GM23338 (cell line): ENCODE results near the gene SLC6A11. TPM values are rescaled to one million over a fixed set of nuclear protein-coding genes. Genes with fewer than 3 reads are reported as not detected.

ENCODE experiments used
- ATAC-seq: fragments of 200-7000 bp; cut with Tn5 transposase; 3 replicates; pipeline ENCODE4 v1.9.1; 2020
- DNase-seq: peaks from one replicate; pipeline ENCODE4 v3.0.0-alpha.2; 2015; ENCODE audit warnings: low spot score
- H2AFZ ChIP-seq: fragments of 200-600 bp; sonication (generic); 2 replicates; pipeline ENCODE4 v1.8.0; 2016; ENCODE audit warnings: antibody characterized with exemption, mild to moderate bottlenecking, moderate library complexity
- H3F3A ChIP-seq: fragments of 200-600 bp; sonication (generic); replicated peaks from 2 replicates; pipeline ENCODE4 v1.8.0; 2017; ENCODE audit warnings: antibody characterized with exemption, mixed run types, low read depth
- H3K27ac ChIP-seq: fragments of 200-600 bp; sonication (generic); 2 replicates; pipeline ENCODE4 v1.6.1; 2016; ENCODE audit warnings: low read depth
- H3K27me3 ChIP-seq: fragments of 200-600 bp; sonication (generic); 2 replicates; pipeline ENCODE4 v1.8.0; 2016; ENCODE audit warnings: mild to moderate bottlenecking, mixed run types, moderate library complexity; ENCODE audit not compliant: insufficient read depth
- H3K36me3 ChIP-seq: fragments of 200-600 bp; sonication (generic); 2 replicates; pipeline ENCODE4 v1.8.0; 2016; ENCODE audit warnings: mild to moderate bottlenecking; ENCODE audit not compliant: insufficient read depth
- H3K4me1 ChIP-seq: fragments of 200-600 bp; sonication (generic); 2 replicates; pipeline ENCODE4 v1.8.0; 2016; ENCODE audit warnings: mild to moderate bottlenecking, moderate library complexity; ENCODE audit not compliant: insufficient read depth
- H3K4me2 ChIP-seq: fragments of 200-600 bp; sonication (generic); 2 replicates; pipeline ENCODE4 v1.7.1; 2017; ENCODE audit warnings: mixed run types
- H3K4me3 ChIP-seq: fragments of 200-600 bp; sonication (generic); 2 replicates; pipeline ENCODE4 v1.6.1; 2016; ENCODE audit warnings: mixed run types
- H3K79me2 ChIP-seq: fragments of 200-600 bp; sonication (generic); replicated peaks from 2 replicates; pipeline ENCODE4 v1.8.0; 2017; ENCODE audit warnings: mild to moderate bottlenecking; ENCODE audit not compliant: insufficient read depth
- H3K9me2 ChIP-seq: fragments of 200-600 bp; sonication (generic); 2 replicates; pipeline ENCODE4 v1.8.0; 2017; ENCODE audit not compliant: insufficient read depth
- H4K20me1 ChIP-seq: fragments of 200-600 bp; sonication (generic); replicated peaks from 2 replicates; pipeline ENCODE4 v1.8.0; 2017; ENCODE audit warnings: mild to moderate bottlenecking; ENCODE audit not compliant: insufficient read depth
- H3K27ac Mint-ChIP-seq: 2 replicates; pipeline ENCODE4 v1.8.0; 2020; ENCODE audit warnings: inconsistent platforms, mild to moderate bottlenecking, moderate library complexity, mixed read lengths
- H3K27me3 Mint-ChIP-seq: 3 replicates; pipeline ENCODE4 v1.8.0; 2022; ENCODE audit warnings: low read depth, mild to moderate bottlenecking, moderate library complexity, mixed read lengths, inconsistent platforms; ENCODE audit not compliant: insufficient read depth, poor library complexity
- H3K36me3 Mint-ChIP-seq: 3 replicates; pipeline ENCODE4 v1.8.0; 2021; ENCODE audit warnings: low read depth, mild to moderate bottlenecking, inconsistent platforms, moderate library complexity, mixed read lengths
- H3K4me1 Mint-ChIP-seq: 3 replicates; pipeline ENCODE4 v1.8.0; 2020; ENCODE audit warnings: mild to moderate bottlenecking, inconsistent platforms, mixed read lengths
- H3K4me3 Mint-ChIP-seq: 3 replicates; pipeline ENCODE4 v1.8.0; 2021; ENCODE audit warnings: moderate library complexity, mild to moderate bottlenecking, inconsistent platforms, mixed read lengths
- H3K9me3 Mint-ChIP-seq: 3 replicates; pipeline ENCODE4 v1.8.0; 2020; ENCODE audit warnings: moderate library complexity, mild to moderate bottlenecking, inconsistent platforms, mixed read lengths
- CREB1 ChIP-seq: fragments of 250-450 bp; sonication (Bioruptor Pico); IDR thresholded peaks from 2 replicates; pipeline ENCODE4 v1.5.0; 2020; ENCODE audit warnings: low read depth, mild to moderate bottlenecking, moderate library complexity
- ETS1 ChIP-seq: IDR thresholded peaks from 2 replicates; pipeline ENCODE4 v1.6.1; 2016; ENCODE audit warnings: antibody characterized with exemption
- EZH2 ChIP-seq: fragments of 200-600 bp; sonication (generic); IDR thresholded peaks from one replicate; pipeline ENCODE4 v1.8.0; 2017; ENCODE audit warnings: antibody characterized with exemption, mild to moderate bottlenecking, low read depth; ENCODE audit not compliant: unreplicated experiment
- EZH2phosphoT487 ChIP-seq: fragments of 200-600 bp; sonication (generic); IDR thresholded peaks from one replicate; pipeline ENCODE4 v1.8.1; 2018; ENCODE audit warnings: antibody characterized with exemption; ENCODE audit not compliant: unreplicated experiment
- JUNB ChIP-seq: IDR thresholded peaks from one replicate; pipeline ENCODE4 v1.6.1; 2016; ENCODE audit warnings: antibody characterized with exemption; ENCODE audit not compliant: unreplicated experiment
- NANOG ChIP-seq: IDR thresholded peaks from 2 replicates; pipeline ENCODE4 v1.6.1; 2016; ENCODE audit warnings: antibody characterized with exemption, borderline replicate concordance
- POLR2AphosphoS5 ChIP-seq: IDR thresholded peaks from 2 replicates; pipeline ENCODE4 v1.6.1; 2016; ENCODE audit warnings: antibody characterized with exemption, low read depth
- REST ChIP-seq: IDR thresholded peaks from one replicate; pipeline ENCODE4 v1.6.1; 2018; ENCODE audit warnings: antibody characterized with exemption; ENCODE audit not compliant: unreplicated experiment
- STAT1 ChIP-seq: IDR thresholded peaks from one replicate; pipeline ENCODE4 v1.6.1; 2016; ENCODE audit warnings: antibody characterized with exemption; ENCODE audit not compliant: unreplicated experiment
- ZNF114 ChIP-seq: fragments of 250-450 bp; sonication (Bioruptor Pico); IDR thresholded peaks from 2 replicates; pipeline ENCODE4 v1.5.0; 2020; ENCODE audit warnings: mild to moderate bottlenecking, moderate library complexity
- ZNF331 ChIP-seq: fragments of 250-450 bp; sonication (Bioruptor Pico); IDR thresholded peaks from 2 replicates; pipeline ENCODE4 v1.5.0; 2020; ENCODE audit warnings: low read depth, mild to moderate bottlenecking, moderate library complexity
- ZNF462 ChIP-seq: fragments of 250-450 bp; sonication (Bioruptor Pico); IDR thresholded peaks from 2 replicates; pipeline ENCODE4 v1.5.0; 2020; ENCODE audit warnings: mild to moderate bottlenecking, moderate library complexity
- polyA plus RNA-seq: library from polyadenylated mRNA; unstranded; fragments of >200 nt; fragmentation: Nextera tagmentation; extraction: Ambion mirVana; gene quantifications from 2 replicates; pipeline ENCODE4 v1.2.1, GENCODE V29; 2016
- total RNA-seq: library from RNA; depleted of rRNA; stranded (reverse); fragments of >200 nt; shearing (Covaris generic); gene quantifications from 2 replicates; pipeline ENCODE4 v1.2.3, GENCODE V29; 2014

Gene SLC6A11
- total and polyA plus RNA-seq, 2 experiments from 2014 or later = 0.47 to 1.1 TPM

- TF ChIP-seq JUNB (no peak), STAT1 (no peak), CREB1 (CRISPR knock-in tag) (no peak), EZH2 (no peak), POLR2AphosphoS5 (no peak), EZH2phosphoT487 (no peak), NANOG (no peak), REST (no peak), ETS1 (no peak), ZNF114 (CRISPR knock-in tag) (no peak)
These were observed 165.0 kb downstream of the SLC6A11 start (continued) for GRCh38 chr3:10981031-10981430.

- ATAC-seq (no peak), DNase-seq (no peak)
- Histone ChIP-seq H3K36me3 (no peaks in the 10 kb centered on the region), H4K20me1 (no peaks in the 10 kb centered on the region), H3K27me3 (no peaks in the 10 kb centered on the region), H3K4me2 (no peak overlapping the region), H3F3A (no peaks in the 10 kb centered on the region), H3K4me1 (peaks cover 13% of the 10 kb centered on the region), H3K4me3 (no peak overlapping the region), H3K9me2 (no peaks in the 10 kb centered on the region), H2AFZ (no peak overlapping the region), H3K79me2 (no peaks in the 10 kb centered on the region), H3K27ac (no peak overlapping the region)
- no peaks in the 10 kb centered on the region for H3K36me3 Mint-ChIP-seq
- no peaks in the 10 kb centered on the region for H3K9me3 Mint-ChIP-seq
- peaks cover 5% of the 10 kb centered on the region for H3K27me3 Mint-ChIP-seq
- no peak overlapping the region for H3K27ac Mint-ChIP-seq
- peaks cover 28% of the 10 kb centered on the region for H3K4me1 Mint-ChIP-seq
- H3K4me3 Mint-ChIP-seq = no peak overlapping the region
- TF ChIP-seq ZNF331 (no peak), ETS1 (no peak), EZH2 (no peak), ZNF462 (CRISPR knock-in tag) (no peak), JUNB (no peak)
These were observed 165.9 kb downstream of the SLC6A11 start for GRCh38 chr3:10981961-10982360.
